HCT116 (cell line): ENCODE measurements around the gene SPATC1L. TPM values are rescaled to one million over a fixed set of nuclear protein-coding genes. Genes with fewer than 3 reads are reported as not detected.

ENCODE experiments used
- ATAC-seq: fragments of 200-7000 bp; cut with Tn5 transposase; 2 replicates; pipeline ENCODE4 v1.9.1; 2020; ENCODE audit warnings: mild to moderate bottlenecking, moderate library complexity
- BruUV-seq: library from RNA; stranded (reverse); fragments of 400-500 nt; replicated peaks from 2 replicates; lab custom pipeline; 2021; lab: Mats Ljungman, UMichigan
- CTCF ChIA-PET: fragments of 300-600 bp; sonication (Branson Sonifier 250); formaldehyde crosslinking; loops from one replicate; lab custom pipeline; 2021; ENCODE audit warnings: antibody characterized with exemption; lab: Charles Lee
- POLR2A ChIA-PET: fragments of 300-600, 350-600 bp; sonication (Branson Sonifier 250); formaldehyde crosslinking; loops from one replicate; lab custom pipeline; 2021; ENCODE audit warnings: antibody characterized with exemption; lab: Charles Lee
- RAD21 ChIA-PET, 2 experiments: fragments of 300-600 bp; sonication (Branson Sonifier 250); formaldehyde crosslinking; loops; one replicate each; lab custom pipeline; 2023; ENCODE audit warnings: low total read pairs in 2 of 2; ENCODE audit not compliant: uncharacterized antibody in 2 of 2, unreplicated experiment in 2 of 2, low non-redundant PET in 1 of 2; lab: Charles Lee
- DNase-seq: peaks from one replicate; pipeline ENCODE4 v3.0.0-alpha.2; 2010; ENCODE audit warnings: low read depth, low spot score
- H2AFZ ChIP-seq: fragments of 200-600 bp; shearing (Covaris generic), sonication (generic); 2 replicates; pipeline ENCODE4 v1.6.1; 2017; ENCODE audit warnings: low read depth, mixed run types, mixed read lengths, antibody characterized with exemption, low read length; ENCODE audit not compliant: poor library complexity, severe bottlenecking
- H3K27ac ChIP-seq: 2 replicates; pipeline ENCODE4 v1.5.1; 2012; ENCODE audit warnings: low read depth, low read length
- H3K27me3 ChIP-seq: fragments of 200-600 bp; sonication (generic); 2 replicates; pipeline ENCODE4 v1.6.1; 2016; ENCODE audit warnings: mixed run types, low read length, mixed read lengths; ENCODE audit not compliant: insufficient read depth
- H3K36me3 ChIP-seq, 2 experiments: fragments of 200-500 bp in 1 of 2; fragments of 200-600 bp in 1 of 2; sonication (Bioruptor generic) in 1 of 2; sonication (generic) in 1 of 2; 2 replicates each; pipeline versions ENCODE4 v1.5.1 to v1.6.1; 2014 to 2016; ENCODE audit warnings: low read length in 2 of 2, inconsistent platforms in 1 of 2, mixed read lengths in 1 of 2, mixed run types in 1 of 2; ENCODE audit not compliant: insufficient read depth in 2 of 2, control insufficient read depth in 1 of 2
- H3K4me1 ChIP-seq, 2 experiments: fragments of 200-600 bp in 1 of 2; sonication (generic) in 1 of 2; 2 replicates each; pipeline versions ENCODE4 v1.5.1 to v1.6.1; 2012 to 2017; ENCODE audit warnings: low read length in 2 of 2, inconsistent platforms in 1 of 2, mild to moderate bottlenecking in 1 of 2, mixed read lengths in 1 of 2, mixed run types in 1 of 2, moderate library complexity in 1 of 2; ENCODE audit not compliant: insufficient read depth in 2 of 2, control insufficient read depth in 1 of 2
- H3K4me2 ChIP-seq: fragments of 200-600 bp; sonication (generic); 2 replicates; pipeline ENCODE4 v1.6.1; 2017; ENCODE audit warnings: mixed run types, low read length, mixed read lengths
- H3K4me3 ChIP-seq, 2 experiments: fragments of 200-600 bp in 1 of 2; sonication (generic) in 1 of 2; replicated peaks in 1 of 2; 2 replicates each; pipeline ENCODE4 v1.5.1; 2011 to 2016; ENCODE audit warnings: low read length in 2 of 2, control low read depth in 1 of 2, low read depth in 1 of 2, mild to moderate bottlenecking in 1 of 2, mixed read lengths in 1 of 2, mixed run types in 1 of 2
- H3K79me2 ChIP-seq: fragments of 200-600 bp; sonication (generic); 2 replicates; pipeline ENCODE4 v1.6.1; 2017; ENCODE audit warnings: mild to moderate bottlenecking, mixed run types, low read length, moderate library complexity, mixed read lengths; ENCODE audit not compliant: insufficient read depth
- H3K9ac ChIP-seq: fragments of 200-600 bp; sonication (generic); 2 replicates; pipeline ENCODE4 v1.6.1; 2016; ENCODE audit warnings: low read length, mixed read lengths
- H3K9me2 ChIP-seq: fragments of 200-600 bp; sonication (generic), shearing (Covaris generic); 2 replicates; pipeline ENCODE4 v1.6.1; 2017; ENCODE audit warnings: mixed run types, mild to moderate bottlenecking, moderate library complexity; ENCODE audit not compliant: insufficient read depth
- H3K9me3 ChIP-seq, 2 experiments: fragments of 200-500 bp in 1 of 2; fragments of 200-600 bp in 1 of 2; sonication (Bioruptor generic) in 1 of 2; sonication (generic) in 1 of 2; 2 replicates each; pipeline ENCODE4 v1.6.1; 2014 to 2017; ENCODE audit warnings: low read length in 2 of 2, mixed read lengths in 2 of 2, inconsistent platforms in 1 of 2, low read depth in 1 of 2, mild to moderate bottlenecking in 1 of 2, mixed run types in 1 of 2, moderate library complexity in 1 of 2; ENCODE audit not compliant: control insufficient read depth in 1 of 2, insufficient read depth in 1 of 2
- H4K20me1 ChIP-seq: fragments of 200-600 bp; sonication (generic), shearing (Covaris generic); 2 replicates; pipeline ENCODE4 v1.6.1; 2017; ENCODE audit warnings: mixed run types, mild to moderate bottlenecking, moderate library complexity; ENCODE audit not compliant: insufficient read depth
- ATF3 ChIP-seq: IDR thresholded peaks from 2 replicates; pipeline ENCODE4 v1.6.1; 2012
- CBX3 ChIP-seq: IDR thresholded peaks from 2 replicates; pipeline ENCODE4 v1.6.1; 2012; ENCODE audit warnings: low read depth
- CEBPB ChIP-seq: IDR thresholded peaks from 2 replicates; pipeline ENCODE4 v1.6.1; 2012; ENCODE audit warnings: low read depth
- CTCF ChIP-seq, 3 experiments: fragments of 200-600 bp in 1 of 3; sonication (generic) in 1 of 3; IDR thresholded peaks in 2 of 3; conservative IDR thresholded peaks in 1 of 3; 2 replicates each; pipeline ENCODE4 v1.5.1; 2012 to 2017; ENCODE audit warnings: low read depth in 2 of 3, low read length in 2 of 3, antibody characterized with exemption in 1 of 3, borderline replicate concordance in 1 of 3, control low read depth in 1 of 3, mild to moderate bottlenecking in 1 of 3, mixed read lengths in 1 of 3, mixed run types in 1 of 3, moderate library complexity in 1 of 3; ENCODE audit not compliant: insufficient read depth in 1 of 3
- EGR1 ChIP-seq: IDR thresholded peaks from 2 replicates; pipeline ENCODE4 v1.6.1; 2012; ENCODE audit warnings: low read depth
- ELF1 ChIP-seq: IDR thresholded peaks from 2 replicates; pipeline ENCODE4 v1.6.1; 2012; ENCODE audit warnings: low read depth, borderline replicate concordance
- EZH2 ChIP-seq: fragments of 200-600 bp; sonication (generic); IDR thresholded peaks from 2 replicates; pipeline ENCODE4 v1.6.1; 2017; ENCODE audit warnings: antibody characterized with exemption, mixed run types
- EZH2phosphoT487 ChIP-seq: fragments of 200-600 bp; IDR thresholded peaks from 2 replicates; pipeline ENCODE4 v1.6.1; 2018; ENCODE audit warnings: antibody characterized with exemption, borderline replicate concordance
- FOSL1 ChIP-seq: IDR thresholded peaks from 2 replicates; pipeline ENCODE4 v1.6.1; 2012; ENCODE audit warnings: low read depth
- POLR2AphosphoS5 ChIP-seq: IDR thresholded peaks from 2 replicates; pipeline ENCODE4 v1.6.1; 2011; ENCODE audit warnings: mild to moderate bottlenecking, low read depth, low read length, moderate library complexity
- REST ChIP-seq: IDR thresholded peaks from 2 replicates; pipeline ENCODE4 v1.6.1; 2012; ENCODE audit warnings: low read depth
- SP1 ChIP-seq: IDR thresholded peaks from 2 replicates; pipeline ENCODE4 v1.6.1; 2012; ENCODE audit warnings: low read depth
- YY1 ChIP-seq: IDR thresholded peaks from 2 replicates; pipeline ENCODE4 v1.6.1; 2011; ENCODE audit warnings: low read length, low read depth, moderate library complexity, mild to moderate bottlenecking; ENCODE audit not compliant: insufficient replicate concordance; ENCODE audit errors: extremely low read depth
- ZNF274 ChIP-seq: fragments of 200-500 bp; sonication (Bioruptor generic); IDR thresholded peaks from 2 replicates; pipeline ENCODE4 v1.6.1; 2014; ENCODE audit warnings: mild to moderate bottlenecking, low read depth, low read length, inconsistent platforms
- intact Hi-C: fragments of 100-400 bp; cut with micrococcal nuclease; formaldehyde crosslinking; loops from 2 replicates; pipeline ENCODE4 v1.10.0; 2022
- total RNA-seq: library from RNA; stranded (reverse); gene quantifications from one replicate; pipeline ENCODE4 v1.2.1, GENCODE V29; 2021; ENCODE audit not compliant: unreplicated experiment

Gene SPATC1L
- total RNA-seq, 1 experiment from 2014 or later = 1.3 TPM

- no peak overlapping the region for H3K4me3 ChIP-seq
- no peaks in the 10 kb centered on the region for H3K79me2 ChIP-seq
- TF ChIP-seq CEBPB (no peak), ATF3 (no peak), FOSL1 (no peak), ELF1 (no peak), YY1 (no peak), EGR1 (no peak), POLR2AphosphoS5 (no peak), ZNF274 (no peak), SP1 (no peak), CTCF (IDR thresholded peaks at IDR 0.05 in 2 of 3, conservative IDR thresholded peaks at IDR 0.05 in 1 of 3; ENCODE audit: borderline replicate concordance in 1 of 3, insufficient read depth in 1 of 3, low read depth in 2 of 3, low read length in 2 of 3) (no peak), EZH2phosphoT487 (no peak), EZH2 (no peak), CBX3 (no peak), REST (no peak)
- TF ChIP-seq, all 23 proteins: peak for 0
- DNase-seq = no peak
- no peaks in the 10 kb centered on the region for H3K27me3 ChIP-seq
- no TSS peak for BruUV-seq
- ATAC-seq = no peak
- no peaks in the 10 kb centered on the region for H3K4me1 ChIP-seq
- no peaks in the 10 kb centered on the region for H4K20me1 ChIP-seq
- H3K36me3 ChIP-seq = no peaks in the 10 kb centered on the region; a peak in 1 of 4 replicates
- no peak overlapping the region for H2AFZ ChIP-seq
- ChIA-PET CTCF (no interaction called here), POLR2A (no interaction called here), RAD21 (no interaction called here)
- H3K9me2 ChIP-seq = no peaks in the 10 kb centered on the region
- no peak overlapping the region for H3K9ac ChIP-seq
- H3K27ac ChIP-seq = no peak overlapping the region
- no peak overlapping the region for H3K4me2 ChIP-seq
- intact Hi-C loops = no loop called here
- no peaks in the 10 kb centered on the region for H3K9me3 ChIP-seq
Observed at GRCh38 chr21:46124083-46124925, 60.0 kb downstream of the SPATC1L start.
